Endothelial cell of umbilical vein (primary cell): Measurements from ENCODE around the gene ISLR. TPM values are rescaled to one million over a fixed set of nuclear protein-coding genes. Genes with fewer than 3 reads are reported as not detected.

Experiments used
- BruUV-seq: library from RNA; stranded (reverse); fragments of 400-500 nt; replicated peaks from 2 replicates; lab custom pipeline; 2021; lab: Mats Ljungman, UMichigan
- CTCF ChIA-PET: fragments of 300-600, 350-600 bp; sonication (Branson Sonifier 250); formaldehyde crosslinking; loops from one replicate; lab custom pipeline; 2021; ENCODE audit warnings: antibody characterized with exemption, inconsistent platforms; lab: Charles Lee
- POLR2A ChIA-PET: fragments of 300-600, 350-600 bp; sonication (Branson Sonifier 250); formaldehyde crosslinking; loops from one replicate; lab custom pipeline; 2021; ENCODE audit warnings: antibody characterized with exemption, inconsistent platforms; lab: Charles Lee
- DNase-seq: peaks from one replicate; pipeline ENCODE4 v3.0.0-alpha.2; 2011; ENCODE audit warnings: low read depth, low spot score
- FAIRE-seq: peaks from 2 replicates; lab custom pipeline; 2011; peaks lifted over from hg19 to GRCh38; lab: Jason Lieb, UNC
- H2AFZ ChIP-seq: 2 replicates; pipeline ENCODE4 v1.6.0; 2012; ENCODE audit warnings: low read depth, low read length, control low read depth, inconsistent platforms
- H3K27ac ChIP-seq: 2 replicates; pipeline ENCODE4 v1.5.1; 2011; ENCODE audit warnings: low read depth, mild to moderate bottlenecking, control low read depth, low read length, moderate library complexity; ENCODE audit not compliant: insufficient read depth
- H3K27me3 ChIP-seq, 2 experiments: 2 replicates each; pipeline versions ENCODE4 v1.6.0 to v1.6.1; 2011; ENCODE audit warnings: low read length in 2 of 2, mixed read lengths in 1 of 2; ENCODE audit not compliant: control insufficient read depth in 2 of 2, insufficient read depth in 2 of 2
- H3K36me3 ChIP-seq, 2 experiments: 2 replicates in 1 of 2; 3 replicates in 1 of 2; pipeline ENCODE4 v1.5.1; 2011; ENCODE audit warnings: low read length in 2 of 2, mild to moderate bottlenecking in 1 of 2, moderate library complexity in 1 of 2; ENCODE audit not compliant: control insufficient read depth in 2 of 2, insufficient read depth in 2 of 2; ENCODE audit errors: extremely low read depth in 1 of 2
- H3K4me1 ChIP-seq: 3 replicates; pipeline ENCODE4 v1.5.1; 2011; ENCODE audit warnings: mild to moderate bottlenecking, low read length; ENCODE audit not compliant: control insufficient read depth, insufficient read depth; ENCODE audit errors: extremely low read depth
- H3K4me2 ChIP-seq: 2 replicates; pipeline ENCODE4 v1.6.1; 2011; ENCODE audit warnings: low read length, control low read depth, mixed read lengths; ENCODE audit not compliant: insufficient read depth
- H3K4me3 ChIP-seq, 3 experiments: fragments of 200-600 bp in 1 of 3; sonication (generic), shearing (Covaris generic) in 1 of 3; replicated peaks in 1 of 3; 2 replicates each; pipeline ENCODE4 v1.5.1; 2011 to 2016; ENCODE audit warnings: control low read depth in 3 of 3, low read length in 3 of 3, mild to moderate bottlenecking in 2 of 3, inconsistent platforms in 1 of 3, low read depth in 1 of 3, moderate library complexity in 1 of 3; ENCODE audit not compliant: insufficient read depth in 1 of 3
- H3K79me2 ChIP-seq: 2 replicates; pipeline ENCODE4 v1.6.0; 2012; ENCODE audit warnings: low read length, inconsistent platforms; ENCODE audit not compliant: control insufficient read depth, insufficient read depth
- H3K9ac ChIP-seq: replicated peaks from 2 replicates; pipeline ENCODE3; 2011; ENCODE audit warnings: low read length, control low read depth; ENCODE audit not compliant: insufficient read depth; ENCODE audit errors: extremely low read depth
- H3K9me1 ChIP-seq: replicated peaks from 3 replicates; pipeline ENCODE4 v1.6.0; 2011; ENCODE audit warnings: mild to moderate bottlenecking, low read length; ENCODE audit not compliant: control insufficient read depth, insufficient read depth; ENCODE audit errors: extremely low read depth
- H3K9me3 ChIP-seq: replicated peaks from 2 replicates; pipeline ENCODE4 v1.5.1; 2012; ENCODE audit warnings: low read length, inconsistent platforms; ENCODE audit not compliant: control insufficient read depth, insufficient read depth
- H4K20me1 ChIP-seq: replicated peaks from 2 replicates; pipeline ENCODE3; 2011; ENCODE audit warnings: mild to moderate bottlenecking, low read length; ENCODE audit not compliant: control insufficient read depth, insufficient read depth; ENCODE audit errors: extremely low read depth
- CTCF ChIP-seq, 2 donors: IDR thresholded peaks; 1 replicate in 1 of 2; 2 replicates in 1 of 2; pipeline ENCODE4 v1.5.1; 2011; ENCODE audit warnings: low read length in 2 of 2, mild to moderate bottlenecking in 2 of 2, moderate library complexity in 2 of 2, control low read depth in 1 of 2, inconsistent platforms in 1 of 2, low read depth in 1 of 2; ENCODE audit not compliant: insufficient read depth in 1 of 2; ENCODE audit errors: extremely low read depth in 1 of 2
- EZH2 ChIP-seq: IDR thresholded peaks from 2 replicates; pipeline ENCODE4 v1.6.1; 2012; ENCODE audit warnings: borderline replicate concordance, low read depth, mild to moderate bottlenecking, moderate library complexity, low read length, inconsistent platforms; ENCODE audit not compliant: severe bottlenecking
- FOS ChIP-seq: IDR thresholded peaks from 2 replicates; pipeline ENCODE4 v1.6.1; 2011; ENCODE audit warnings: mild to moderate bottlenecking, low read length, moderate library complexity, borderline replicate concordance; ENCODE audit not compliant: insufficient read depth
- dilution Hi-C: fragments of 300-500 bp; cut with MboI; formaldehyde crosslinking; loops from one replicate; pipeline ENCODE4 v1.15.0; 2019; ENCODE audit warnings: low sequenced_read_pairs; ENCODE audit not compliant: extremely low pct_ligation_motif_present
- intact Hi-C: fragments of 100-400 bp; cut with micrococcal nuclease; formaldehyde crosslinking; loops from one replicate; pipeline ENCODE4 v1.10.0; 2022
- polyA plus RNA-seq, 4 experiments: library from polyadenylated mRNA; depleted of rRNA in 3 of 4; stranded (reverse) in 3 of 4; unstranded in 1 of 4; fragments of >200 nt; gene quantifications; 2 replicates each; pipeline versions ENCODE4 v1.2.1 to v1.2.3, GENCODE V29; 2011 to 2012; ENCODE audit warnings: missing spikeins in 1 of 4
- total RNA-seq: library from RNA; stranded (reverse); gene quantifications from 2 replicates; pipeline ENCODE4 v1.2.3, GENCODE V29; 2021
- TF ChIP-seq, protein P1 (sequence below): IDR thresholded peaks from 2 replicates; pipeline ENCODE4 v1.6.1; 2011; ENCODE audit not compliant: insufficient read depth, insufficient read length

ISLR gene
- total and polyA plus RNA-seq, 2 donors (not counting 3 experiments of a cell fraction or from before 2014, with no cell fraction given): not detected

DNA sequence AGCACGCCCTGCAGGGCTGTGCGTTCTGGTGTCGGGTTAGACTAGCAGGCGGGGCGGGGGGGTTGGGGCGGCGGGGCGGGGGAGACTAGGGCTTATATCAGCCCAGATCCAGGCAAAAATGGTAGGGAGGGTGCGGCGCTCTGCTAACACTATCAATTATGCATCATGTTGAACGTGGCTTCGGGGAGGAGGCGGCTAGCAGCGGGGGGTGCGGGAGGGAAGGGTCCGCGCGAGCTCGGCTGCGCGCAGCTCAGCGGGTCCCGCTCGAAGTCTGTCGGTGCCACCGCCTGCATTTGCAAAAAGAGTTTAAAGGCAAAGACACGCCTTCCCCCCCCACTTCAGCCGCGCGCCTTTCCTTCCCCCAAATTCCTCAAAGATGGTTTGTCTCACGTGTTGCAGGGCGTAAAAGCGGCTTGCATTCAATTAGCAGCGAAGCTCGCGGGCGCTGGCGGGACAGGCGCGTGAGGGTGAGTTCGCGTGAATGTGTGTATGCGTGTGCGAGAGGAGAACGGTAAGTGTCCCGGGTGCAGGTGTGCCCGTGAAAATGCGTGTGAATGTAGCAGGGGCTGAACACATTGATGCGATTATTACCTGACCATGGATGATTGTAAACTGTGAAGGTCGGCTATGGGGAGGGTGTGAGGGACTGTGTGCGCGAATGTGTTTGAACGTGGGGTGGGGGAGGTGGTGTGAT is 43.2 kb upstream of the ISLR start, which contains the start of gene ISLR2:
Gene ISLR2 (plus strand): TSS at position 432 of the 694 bp plus-strand sequence. CDS start 2,169 bp downstream, outside the sequence.
- H3K9ac ChIP-seq: no peak within 1 kb of the TSS
- no TSS peak for BruUV-seq
- DNase-seq (no peak), FAIRE-seq (no peak)
- H3K4me3 ChIP-seq: no peak within 1 kb of the TSS
- no peak within 1 kb of the TSS for H3K27ac ChIP-seq
- ChIA-PET CTCF (interaction anchor here (0.8 to 3.7 kb wide), 3 partner anchors 157 to 190 kb away, joined by 3 to 115 read pairs (median 46); no protein-coding TSS in a partner anchor), POLR2A (interaction anchor here (0.6 kb wide), 1 partner anchor 168 kb away, joined by 8 read pairs; no protein-coding TSS in a partner anchor)
- no peak within 1 kb of the TSS for H3K4me2 ChIP-seq
- peaks cover 72 to 88% of the 10 kb centered on the region in 2 experiments for H3K27me3 ChIP-seq
- no peak within 1 kb of the TSS for H2AFZ ChIP-seq
- no peaks in the 10 kb centered on the region for H3K9me3 ChIP-seq
- peaks cover 4% of the 10 kb centered on the region for H3K4me1 ChIP-seq
- H3K79me2 ChIP-seq: no peaks in the 10 kb centered on the region
- no peaks in the 10 kb centered on the region for H3K36me3 ChIP-seq
- H4K20me1 ChIP-seq: no peaks in the 10 kb centered on the region
- intact Hi-C loops (loop anchor here (5.0 kb wide), 2 partner anchors 158 to 178 kb away; no protein-coding TSS in a partner anchor), dilution Hi-C loops (no loop called here)
- TF ChIP-seq, protein P1, sequence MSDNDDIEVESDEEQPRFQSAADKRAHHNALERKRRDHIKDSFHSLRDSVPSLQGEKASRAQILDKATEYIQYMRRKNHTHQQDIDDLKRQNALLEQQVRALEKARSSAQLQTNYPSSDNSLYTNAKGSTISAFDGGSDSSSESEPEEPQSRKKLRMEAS: no peak
- TF ChIP-seq FOS: no peak
- peak; percentile 17 for TF ChIP-seq EZH2
- TF ChIP-seq CTCF (IDR thresholded peaks at IDR 0.05; ENCODE audit: extremely low read depth in 1 of 2, insufficient read depth in 1 of 2, low read depth in 1 of 2, low read length in 2 of 2): no peak
- no peaks in the 10 kb centered on the region for H3K9me1 ChIP-seq
